ENCODE results near the gene BAX. TPM values are rescaled to one million over a fixed set of nuclear protein-coding genes. Genes with fewer than 3 reads are reported as not detected.

BAX gene
- total and polyA plus RNA-seq, 2 of the 13 experiments (the other 11 are each of a cell fraction or from before 2014, with no cell fraction given): 139 to 176 TPM

DNA sequence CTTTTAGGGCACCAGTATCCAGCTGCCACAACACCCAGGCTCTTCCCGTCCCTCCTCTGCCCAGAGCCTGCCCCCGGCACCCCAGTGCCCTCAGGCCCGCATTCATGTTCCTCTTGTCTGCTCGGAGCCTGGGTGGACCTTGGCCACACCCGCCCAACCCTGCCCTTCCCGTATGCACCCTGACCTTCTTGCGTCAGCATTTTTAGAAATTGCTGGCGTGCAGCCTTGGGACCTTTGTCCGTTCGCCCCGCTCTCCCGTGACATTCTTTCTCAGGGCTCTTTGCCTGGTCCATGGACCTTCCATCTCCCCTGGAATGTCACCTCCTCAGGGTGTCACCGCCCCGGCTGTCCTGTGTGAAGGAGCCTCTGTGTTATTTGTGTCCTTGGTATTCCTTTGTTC lies 47.0 kb upstream of the BAX start (continued):
- TF ChIP-seq, protein P1, sequence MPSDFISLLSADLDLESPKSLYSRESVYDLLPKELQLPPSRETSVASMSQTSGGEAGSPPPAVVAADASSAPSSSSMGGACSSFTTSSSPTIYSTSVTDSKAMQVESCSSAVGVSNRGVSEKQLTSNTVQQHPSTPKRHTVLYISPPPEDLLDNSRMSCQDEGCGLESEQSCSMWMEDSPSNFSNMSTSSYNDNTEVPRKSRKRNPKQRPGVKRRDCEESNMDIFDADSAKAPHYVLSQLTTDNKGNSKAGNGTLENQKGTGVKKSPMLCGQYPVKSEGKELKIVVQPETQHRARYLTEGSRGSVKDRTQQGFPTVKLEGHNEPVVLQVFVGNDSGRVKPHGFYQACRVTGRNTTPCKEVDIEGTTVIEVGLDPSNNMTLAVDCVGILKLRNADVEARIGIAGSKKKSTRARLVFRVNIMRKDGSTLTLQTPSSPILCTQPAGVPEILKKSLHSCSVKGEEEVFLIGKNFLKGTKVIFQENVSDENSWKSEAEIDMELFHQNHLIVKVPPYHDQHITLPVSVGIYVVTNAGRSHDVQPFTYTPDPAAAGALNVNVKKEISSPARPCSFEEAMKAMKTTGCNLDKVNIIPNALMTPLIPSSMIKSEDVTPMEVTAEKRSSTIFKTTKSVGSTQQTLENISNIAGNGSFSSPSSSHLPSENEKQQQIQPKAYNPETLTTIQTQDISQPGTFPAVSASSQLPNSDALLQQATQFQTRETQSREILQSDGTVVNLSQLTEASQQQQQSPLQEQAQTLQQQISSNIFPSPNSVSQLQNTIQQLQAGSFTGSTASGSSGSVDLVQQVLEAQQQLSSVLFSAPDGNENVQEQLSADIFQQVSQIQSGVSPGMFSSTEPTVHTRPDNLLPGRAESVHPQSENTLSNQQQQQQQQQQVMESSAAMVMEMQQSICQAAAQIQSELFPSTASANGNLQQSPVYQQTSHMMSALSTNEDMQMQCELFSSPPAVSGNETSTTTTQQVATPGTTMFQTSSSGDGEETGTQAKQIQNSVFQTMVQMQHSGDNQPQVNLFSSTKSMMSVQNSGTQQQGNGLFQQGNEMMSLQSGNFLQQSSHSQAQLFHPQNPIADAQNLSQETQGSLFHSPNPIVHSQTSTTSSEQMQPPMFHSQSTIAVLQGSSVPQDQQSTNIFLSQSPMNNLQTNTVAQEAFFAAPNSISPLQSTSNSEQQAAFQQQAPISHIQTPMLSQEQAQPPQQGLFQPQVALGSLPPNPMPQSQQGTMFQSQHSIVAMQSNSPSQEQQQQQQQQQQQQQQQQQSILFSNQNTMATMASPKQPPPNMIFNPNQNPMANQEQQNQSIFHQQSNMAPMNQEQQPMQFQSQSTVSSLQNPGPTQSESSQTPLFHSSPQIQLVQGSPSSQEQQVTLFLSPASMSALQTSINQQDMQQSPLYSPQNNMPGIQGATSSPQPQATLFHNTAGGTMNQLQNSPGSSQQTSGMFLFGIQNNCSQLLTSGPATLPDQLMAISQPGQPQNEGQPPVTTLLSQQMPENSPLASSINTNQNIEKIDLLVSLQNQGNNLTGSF (CRISPR knock-in tag; IDR thresholded peaks at IDR 0.05): no peak
- TF ChIP-seq, protein P2, sequence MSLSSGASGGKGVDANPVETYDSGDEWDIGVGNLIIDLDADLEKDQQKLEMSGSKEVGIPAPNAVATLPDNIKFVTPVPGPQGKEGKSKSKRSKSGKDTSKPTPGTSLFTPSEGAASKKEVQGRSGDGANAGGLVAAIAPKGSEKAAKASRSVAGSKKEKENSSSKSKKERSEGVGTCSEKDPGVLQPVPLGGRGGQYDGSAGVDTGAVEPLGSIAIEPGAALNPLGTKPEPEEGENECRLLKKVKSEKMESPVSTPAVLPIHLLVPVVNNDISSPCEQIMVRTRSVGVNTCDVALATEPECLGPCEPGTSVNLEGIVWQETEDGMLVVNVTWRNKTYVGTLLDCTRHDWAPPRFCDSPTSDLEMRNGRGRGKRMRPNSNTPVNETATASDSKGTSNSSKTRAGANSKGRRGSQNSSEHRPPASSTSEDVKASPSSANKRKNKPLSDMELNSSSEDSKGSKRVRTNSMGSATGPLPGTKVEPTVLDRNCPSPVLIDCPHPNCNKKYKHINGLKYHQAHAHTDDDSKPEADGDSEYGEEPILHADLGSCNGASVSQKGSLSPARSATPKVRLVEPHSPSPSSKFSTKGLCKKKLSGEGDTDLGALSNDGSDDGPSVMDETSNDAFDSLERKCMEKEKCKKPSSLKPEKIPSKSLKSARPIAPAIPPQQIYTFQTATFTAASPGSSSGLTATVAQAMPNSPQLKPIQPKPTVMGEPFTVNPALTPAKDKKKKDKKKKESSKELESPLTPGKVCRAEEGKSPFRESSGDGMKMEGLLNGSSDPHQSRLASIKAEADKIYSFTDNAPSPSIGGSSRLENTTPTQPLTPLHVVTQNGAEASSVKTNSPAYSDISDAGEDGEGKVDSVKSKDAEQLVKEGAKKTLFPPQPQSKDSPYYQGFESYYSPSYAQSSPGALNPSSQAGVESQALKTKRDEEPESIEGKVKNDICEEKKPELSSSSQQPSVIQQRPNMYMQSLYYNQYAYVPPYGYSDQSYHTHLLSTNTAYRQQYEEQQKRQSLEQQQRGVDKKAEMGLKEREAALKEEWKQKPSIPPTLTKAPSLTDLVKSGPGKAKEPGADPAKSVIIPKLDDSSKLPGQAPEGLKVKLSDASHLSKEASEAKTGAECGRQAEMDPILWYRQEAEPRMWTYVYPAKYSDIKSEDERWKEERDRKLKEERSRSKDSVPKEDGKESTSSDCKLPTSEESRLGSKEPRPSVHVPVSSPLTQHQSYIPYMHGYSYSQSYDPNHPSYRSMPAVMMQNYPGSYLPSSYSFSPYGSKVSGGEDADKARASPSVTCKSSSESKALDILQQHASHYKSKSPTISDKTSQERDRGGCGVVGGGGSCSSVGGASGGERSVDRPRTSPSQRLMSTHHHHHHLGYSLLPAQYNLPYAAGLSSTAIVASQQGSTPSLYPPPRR (CRISPR knock-in tag; IDR thresholded peaks at IDR 0.05; ENCODE audit: borderline replicate concordance): peak; percentile 78
- TF ChIP-seq JUN (CRISPR knock-in tag; IDR thresholded peaks at IDR 0.05) (no peak), ZNF543 (CRISPR knock-in tag; IDR thresholded peaks at IDR 0.05) (no peak), ZNF367 (CRISPR knock-in tag; IDR thresholded peaks at IDR 0.05; ENCODE audit: borderline replicate concordance) (no peak), ZNF589 (CRISPR knock-in tag; conservative IDR thresholded peaks at IDR 0.05) (no peak), ZNF768 (CRISPR knock-in tag; IDR thresholded peaks at IDR 0.05) (no peak), ATRX (CRISPR knock-in tag; IDR thresholded peaks at IDR 0.05; ENCODE audit: borderline replicate concordance) (no peak), PITX1 (CRISPR knock-in tag; IDR thresholded peaks at IDR 0.05) (no peak), ZNF143 (CRISPR knock-in tag; IDR thresholded peaks at IDR 0.05) (no peak), NFIB (CRISPR knock-in tag; IDR thresholded peaks at IDR 0.05; ENCODE audit: borderline replicate concordance) (no peak), YEATS4 (CRISPR knock-in tag; IDR thresholded peaks at IDR 0.05; ENCODE audit: borderline replicate concordance) (peak; percentile 53; the same call in 1 of the 2 replicates), NPAS2 (CRISPR knock-in tag; IDR thresholded peaks at IDR 0.05; ENCODE audit: borderline replicate concordance) (no peak), NKX3-1 (CRISPR knock-in tag; IDR thresholded peaks at IDR 0.05) (no peak), ZNF670 (CRISPR knock-in tag; IDR thresholded peaks at IDR 0.05; ENCODE audit: borderline replicate concordance) (no peak)
- TF ChIP-seq, protein P3, sequence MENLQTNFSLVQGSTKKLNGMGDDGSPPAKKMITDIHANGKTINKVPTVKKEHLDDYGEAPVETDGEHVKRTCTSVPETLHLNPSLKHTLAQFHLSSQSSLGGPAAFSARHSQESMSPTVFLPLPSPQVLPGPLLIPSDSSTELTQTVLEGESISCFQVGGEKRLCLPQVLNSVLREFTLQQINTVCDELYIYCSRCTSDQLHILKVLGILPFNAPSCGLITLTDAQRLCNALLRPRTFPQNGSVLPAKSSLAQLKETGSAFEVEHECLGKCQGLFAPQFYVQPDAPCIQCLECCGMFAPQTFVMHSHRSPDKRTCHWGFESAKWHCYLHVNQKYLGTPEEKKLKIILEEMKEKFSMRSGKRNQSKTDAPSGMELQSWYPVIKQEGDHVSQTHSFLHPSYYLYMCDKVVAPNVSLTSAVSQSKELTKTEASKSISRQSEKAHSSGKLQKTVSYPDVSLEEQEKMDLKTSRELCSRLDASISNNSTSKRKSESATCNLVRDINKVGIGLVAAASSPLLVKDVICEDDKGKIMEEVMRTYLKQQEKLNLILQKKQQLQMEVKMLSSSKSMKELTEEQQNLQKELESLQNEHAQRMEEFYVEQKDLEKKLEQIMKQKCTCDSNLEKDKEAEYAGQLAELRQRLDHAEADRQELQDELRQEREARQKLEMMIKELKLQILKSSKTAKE (CRISPR knock-in tag; IDR thresholded peaks at IDR 0.05; ENCODE audit: borderline replicate concordance): peak; percentile 38; the same call in 1 of the 2 replicates
